ENCODE results near the gene ESM1.

The ESM1 gene

DNA sequence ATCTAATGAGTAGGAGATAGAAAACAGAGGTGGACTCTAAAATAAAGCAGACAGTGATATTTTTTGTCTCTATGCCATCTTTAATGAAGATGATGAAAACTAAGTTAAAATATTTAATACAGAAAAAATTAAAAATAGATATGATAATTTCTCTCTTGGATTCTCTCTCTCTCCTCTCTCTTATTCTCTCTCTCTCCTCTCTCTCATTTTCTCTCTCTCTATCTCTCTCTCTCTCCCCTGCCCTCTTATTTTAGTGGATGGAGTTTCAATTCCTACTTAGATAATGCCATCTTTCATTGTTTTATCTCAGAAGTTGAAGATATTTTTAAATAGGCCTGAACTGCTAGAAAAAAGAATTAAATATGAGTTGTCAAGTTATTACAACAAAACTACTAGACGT lies 38.2 kb downstream of the ESM1 start:
- H3K27ac ChIP-seq (replicated peaks; ENCODE audit: low read length) = no peak overlapping the region
- H2BK120ac ChIP-seq (ENCODE audit: low read depth, low read length) = no peak overlapping the region
- H2BK5ac ChIP-seq (ENCODE audit: low read length) = no peak overlapping the region
- H3K36me3 ChIP-seq (replicated peaks in 1 of 2; ENCODE audit: control insufficient read depth in 2 of 2, insufficient read depth in 2 of 2, low read length in 2 of 2) = no peaks in the 10 kb centered on the region
- H3K4me3 ChIP-seq (ENCODE audit: low read length in 2 of 2) = no peak overlapping the region
- no peak overlapping the region for H3K23ac ChIP-seq (ENCODE audit: low read depth, low read length, poor library complexity)
- no peak overlapping the region for H4K91ac ChIP-seq (ENCODE audit: low read depth, low read length, poor library complexity)
- no peak overlapping the region for H3K9ac ChIP-seq (ENCODE audit: low read depth, low read length, poor library complexity)
- H2AK5ac ChIP-seq (ENCODE audit: low read depth, low read length) = no peak overlapping the region
- H3K4ac ChIP-seq (ENCODE audit: low read length) = no peak overlapping the region
- no peak overlapping the region for H3K18ac ChIP-seq (ENCODE audit: low read length)
- no peaks in the 10 kb centered on the region for H3K79me1 ChIP-seq (ENCODE audit: low read depth, low read length)
- no peak for DNase-seq (ENCODE audit: low spot score)
- H3K14ac ChIP-seq (ENCODE audit: low read length) = no peak overlapping the region
- WGBS, 2 donors (ENCODE audit: extremely low coverage in 2 of 2, insufficient read length in 2 of 2, insufficient replicate concordance in 1 of 2) = no CpG with 5 or more reads among the region's 1 CpG
- H2BK15ac ChIP-seq (ENCODE audit: low read length) = no peak overlapping the region
- no peak overlapping the region for H3K4me2 ChIP-seq (ENCODE audit: insufficient read depth, low read length, poor library complexity, severe bottlenecking)
- no peaks in the 10 kb centered on the region for H3K9me3 ChIP-seq (replicated peaks in 1 of 2; ENCODE audit: control insufficient read depth in 2 of 2, insufficient read depth in 1 of 2, low read depth in 1 of 2, low read length in 2 of 2)
- H3K27me3 ChIP-seq (ENCODE audit: control insufficient read depth in 3 of 3, insufficient read depth in 3 of 3, low read depth in 1 of 3, low read length in 3 of 3) = no peaks in the 10 kb centered on the region
- no peak overlapping the region for H2BK12ac ChIP-seq (ENCODE audit: low read length)
- H4K8ac ChIP-seq (ENCODE audit: low read depth, low read length) = no peak overlapping the region
- H2AFZ ChIP-seq (ENCODE audit: low read length) = no peak overlapping the region
- no peaks in the 10 kb centered on the region for H3K4me1 ChIP-seq (ENCODE audit: control insufficient read depth in 2 of 2, insufficient read depth in 1 of 2, low read depth in 1 of 2, low read length in 2 of 2)

- H3K23ac ChIP-seq (ENCODE audit: low read depth, low read length, poor library complexity) = no peak overlapping the region
- H2BK120ac ChIP-seq (ENCODE audit: low read depth, low read length) = no peak overlapping the region
- no peak overlapping the region for H2BK15ac ChIP-seq (ENCODE audit: low read length)
- H3K4ac ChIP-seq (ENCODE audit: low read length) = no peak overlapping the region
- no peaks in the 10 kb centered on the region for H3K9me3 ChIP-seq (replicated peaks in 1 of 2; ENCODE audit: control insufficient read depth in 2 of 2, insufficient read depth in 1 of 2, low read depth in 1 of 2, low read length in 2 of 2)
- no peak overlapping the region for H4K91ac ChIP-seq (ENCODE audit: low read depth, low read length, poor library complexity)
- no CpG with 5 or more reads among the region's 3 CpGs for WGBS, 2 donors (ENCODE audit: extremely low coverage in 2 of 2, insufficient read length in 2 of 2, insufficient replicate concordance in 1 of 2)
- no peak overlapping the region for H2AFZ ChIP-seq (ENCODE audit: low read length)
- H3K14ac ChIP-seq (ENCODE audit: low read length) = no peak overlapping the region
- no peak overlapping the region for H2AK5ac ChIP-seq (ENCODE audit: low read depth, low read length)
- no peaks in the 10 kb centered on the region for H3K4me1 ChIP-seq (ENCODE audit: control insufficient read depth in 2 of 2, insufficient read depth in 1 of 2, low read depth in 1 of 2, low read length in 2 of 2)
- H3K4me2 ChIP-seq (ENCODE audit: insufficient read depth, low read length, poor library complexity, severe bottlenecking) = no peak overlapping the region
- no peaks in the 10 kb centered on the region for H3K27me3 ChIP-seq (ENCODE audit: control insufficient read depth in 3 of 3, insufficient read depth in 3 of 3, low read depth in 1 of 3, low read length in 3 of 3)
- H3K4me3 ChIP-seq (ENCODE audit: low read length in 2 of 2) = no peak overlapping the region
- H3K79me1 ChIP-seq (ENCODE audit: low read depth, low read length) = no peaks in the 10 kb centered on the region
- H3K36me3 ChIP-seq (replicated peaks in 1 of 2; ENCODE audit: control insufficient read depth in 2 of 2, insufficient read depth in 2 of 2, low read length in 2 of 2) = no peaks in the 10 kb centered on the region
- no peak overlapping the region for H4K8ac ChIP-seq (ENCODE audit: low read depth, low read length)
- H3K27ac ChIP-seq (replicated peaks; ENCODE audit: low read length) = no peak overlapping the region
- no peak overlapping the region for H2BK12ac ChIP-seq (ENCODE audit: low read length)
- DNase-seq (ENCODE audit: low spot score) = no peak
- no peak overlapping the region for H3K9ac ChIP-seq (ENCODE audit: low read depth, low read length, poor library complexity)
- H2BK5ac ChIP-seq (ENCODE audit: low read length) = no peak overlapping the region
- H3K18ac ChIP-seq (ENCODE audit: low read length) = no peak overlapping the region
Measured at GRCh38 chr5:54946306-54946819, 39.0 kb downstream of the ESM1 start.

GRCh38 chr5:54944364-54944763 lies 41.0 kb downstream of the ESM1 start:
- Histone ChIP-seq H3K23ac (ENCODE audit: low read depth, low read length, poor library complexity) (no peak overlapping the region), H2BK15ac (ENCODE audit: low read length) (no peak overlapping the region), H2BK12ac (ENCODE audit: low read length) (no peak overlapping the region), H2AK5ac (ENCODE audit: low read depth, low read length) (no peak overlapping the region), H3K9ac (ENCODE audit: low read depth, low read length, poor library complexity) (no peak overlapping the region), H3K4me1 (ENCODE audit: control insufficient read depth in 2 of 2, insufficient read depth in 1 of 2, low read depth in 1 of 2, low read length in 2 of 2) (no peaks in the 10 kb centered on the region), H2AFZ (ENCODE audit: low read length) (no peak overlapping the region), H2BK120ac (ENCODE audit: low read depth, low read length) (no peak overlapping the region), H3K4ac (ENCODE audit: low read length) (no peak overlapping the region), H3K4me3 (ENCODE audit: low read length in 2 of 2) (no peak overlapping the region), H3K36me3 (replicated peaks in 1 of 2; ENCODE audit: control insufficient read depth in 2 of 2, insufficient read depth in 2 of 2, low read length in 2 of 2) (no peaks in the 10 kb centered on the region), H3K9me3 (replicated peaks in 1 of 2; ENCODE audit: control insufficient read depth in 2 of 2, insufficient read depth in 1 of 2, low read depth in 1 of 2, low read length in 2 of 2) (no peaks in the 10 kb centered on the region), H3K18ac (ENCODE audit: low read length) (no peak overlapping the region), H3K4me2 (ENCODE audit: insufficient read depth, low read length, poor library complexity, severe bottlenecking) (no peak overlapping the region), H4K91ac (ENCODE audit: low read depth, low read length, poor library complexity) (no peak overlapping the region), H3K27ac (replicated peaks; ENCODE audit: low read length) (no peak overlapping the region), H3K27me3 (ENCODE audit: control insufficient read depth in 3 of 3, insufficient read depth in 3 of 3, low read depth in 1 of 3, low read length in 3 of 3) (no peaks in the 10 kb centered on the region), H3K14ac (ENCODE audit: low read length) (no peak overlapping the region), H4K8ac (ENCODE audit: low read depth, low read length) (no peak overlapping the region), H2BK5ac (ENCODE audit: low read length) (no peak overlapping the region), H3K79me1 (ENCODE audit: low read depth, low read length) (no peaks in the 10 kb centered on the region)
- no peak for DNase-seq (ENCODE audit: low spot score)
- no CpG with 5 or more reads among the region's 7 CpGs for WGBS, 2 donors (ENCODE audit: extremely low coverage in 2 of 2, insufficient read length in 2 of 2, insufficient replicate concordance in 1 of 2)

- no peak overlapping the region for H2AK5ac ChIP-seq (ENCODE audit: low read depth, low read length)
- no peaks in the 10 kb centered on the region for H3K36me3 ChIP-seq (replicated peaks in 1 of 2; ENCODE audit: control insufficient read depth in 2 of 2, insufficient read depth in 2 of 2, low read length in 2 of 2)
- no peak overlapping the region for H3K4me3 ChIP-seq (ENCODE audit: low read length in 2 of 2)
- H3K4ac ChIP-seq (ENCODE audit: low read length) = no peak overlapping the region
- H2BK120ac ChIP-seq (ENCODE audit: low read depth, low read length) = no peak overlapping the region
- H3K4me1 ChIP-seq (ENCODE audit: control insufficient read depth in 2 of 2, insufficient read depth in 1 of 2, low read depth in 1 of 2, low read length in 2 of 2) = no peaks in the 10 kb centered on the region
- H2BK5ac ChIP-seq (ENCODE audit: low read length) = no peak overlapping the region
- no peak overlapping the region for H3K23ac ChIP-seq (ENCODE audit: low read depth, low read length, poor library complexity)
- H4K91ac ChIP-seq (ENCODE audit: low read depth, low read length, poor library complexity) = no peak overlapping the region
- H3K27me3 ChIP-seq (ENCODE audit: control insufficient read depth in 3 of 3, insufficient read depth in 3 of 3, low read depth in 1 of 3, low read length in 3 of 3) = no peaks in the 10 kb centered on the region
- no peak overlapping the region for H3K9ac ChIP-seq (ENCODE audit: low read depth, low read length, poor library complexity)
- no peaks in the 10 kb centered on the region for H3K79me1 ChIP-seq (ENCODE audit: low read depth, low read length)
- H2BK15ac ChIP-seq (ENCODE audit: low read length) = no peak overlapping the region
- H3K14ac ChIP-seq (ENCODE audit: low read length) = no peak overlapping the region
- no peak overlapping the region for H3K27ac ChIP-seq (replicated peaks; ENCODE audit: low read length)
- no CpG with 5 or more reads among the region's 9 CpGs for WGBS, 2 donors (ENCODE audit: extremely low coverage in 2 of 2, insufficient read length in 2 of 2, insufficient replicate concordance in 1 of 2)
- H3K9me3 ChIP-seq (replicated peaks in 1 of 2; ENCODE audit: control insufficient read depth in 2 of 2, insufficient read depth in 1 of 2, low read depth in 1 of 2, low read length in 2 of 2) = no peaks in the 10 kb centered on the region
- H2AFZ ChIP-seq (ENCODE audit: low read length) = no peak overlapping the region
- no peak overlapping the region for H3K4me2 ChIP-seq (ENCODE audit: insufficient read depth, low read length, poor library complexity, severe bottlenecking)
- no peak for DNase-seq (ENCODE audit: low spot score)
- H3K18ac ChIP-seq (ENCODE audit: low read length) = no peak overlapping the region
- no peak overlapping the region for H4K8ac ChIP-seq (ENCODE audit: low read depth, low read length)
- no peak overlapping the region for H2BK12ac ChIP-seq (ENCODE audit: low read length)
Measured at GRCh38 chr5:54942064-54942778, 43.2 kb downstream of the ESM1 start.
